GM19099 (cell line): Measurements from ENCODE around the gene PSAT1.

Experiments used
- POLR2A ChIP-seq: IDR thresholded peaks from 3 replicates; pipeline ENCODE4 v1.6.1; 2011; ENCODE audit warnings: low read depth; ENCODE audit not compliant: insufficient read length; ENCODE audit errors: extremely low read depth

PSAT1 gene

DNA sequence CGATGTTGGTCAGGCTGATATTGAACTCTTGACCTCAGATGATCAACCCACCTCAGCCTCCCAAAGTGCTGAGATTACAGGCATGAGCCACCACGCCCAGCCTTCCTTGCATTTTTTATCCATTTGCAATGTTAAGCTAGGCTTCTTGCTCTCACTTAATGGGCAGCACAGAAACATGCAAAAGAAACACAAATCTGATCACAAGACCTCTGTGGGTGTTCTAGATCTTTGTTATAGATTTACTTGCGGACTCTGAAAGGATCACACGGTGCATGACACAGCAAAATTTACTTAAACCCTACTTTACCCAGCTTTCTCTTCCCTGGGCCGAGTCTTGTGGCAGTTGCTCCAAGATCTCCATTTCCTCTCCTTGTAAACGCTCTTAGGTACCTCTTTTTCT is 71.3 kb downstream of the PSAT1 start:
- no peak for TF ChIP-seq POLR2A

DNA sequence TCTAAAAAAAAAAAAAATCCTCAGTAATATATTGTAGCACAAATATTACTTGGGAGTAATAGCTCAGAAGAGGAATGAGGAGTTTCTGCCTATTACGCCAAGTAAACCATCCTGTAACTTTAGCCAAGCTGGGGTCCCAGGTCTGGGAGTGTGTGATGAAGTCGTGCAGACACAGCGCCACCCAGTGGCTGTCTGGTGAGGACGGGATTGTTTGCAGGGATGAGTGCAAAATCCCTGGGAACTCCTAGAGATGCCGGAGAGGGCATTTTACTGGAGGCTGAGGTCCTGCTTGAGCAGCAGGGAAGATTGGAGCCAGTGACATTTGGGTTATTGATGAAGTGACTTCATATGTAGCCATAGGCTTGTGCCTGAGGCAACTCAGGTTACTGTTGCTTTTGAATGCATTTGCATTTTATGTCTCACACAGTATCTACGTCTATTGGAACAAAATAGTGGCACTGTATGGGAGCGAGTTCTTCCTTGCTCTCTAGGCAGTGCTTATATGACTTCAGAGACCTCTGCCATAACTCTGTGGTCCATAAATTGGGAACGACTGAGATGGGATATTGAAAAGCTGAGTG is 72.8 kb downstream of the PSAT1 start:
- TF ChIP-seq POLR2A = no peak

DNA sequence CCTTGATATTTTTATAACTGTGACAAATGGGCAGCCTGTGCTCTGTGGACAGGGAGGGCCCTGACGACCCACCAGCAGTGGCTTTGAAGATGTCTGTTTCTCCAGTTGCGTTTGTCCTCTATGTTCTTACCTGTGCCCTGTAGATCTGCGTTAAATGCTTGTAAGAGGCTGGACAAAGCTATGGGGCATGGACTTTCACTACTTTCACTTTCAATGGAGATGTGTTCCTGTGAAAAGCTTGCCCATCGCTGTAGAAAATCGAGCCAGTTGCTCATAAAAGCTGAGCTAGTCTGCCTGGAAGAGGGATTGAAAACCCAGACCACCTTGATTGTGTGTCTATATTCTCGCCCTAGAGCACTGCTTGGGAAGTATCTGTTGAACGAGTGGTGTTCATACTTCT is 74.1 kb downstream of the PSAT1 start:
- TF ChIP-seq POLR2A = no peak

DNA sequence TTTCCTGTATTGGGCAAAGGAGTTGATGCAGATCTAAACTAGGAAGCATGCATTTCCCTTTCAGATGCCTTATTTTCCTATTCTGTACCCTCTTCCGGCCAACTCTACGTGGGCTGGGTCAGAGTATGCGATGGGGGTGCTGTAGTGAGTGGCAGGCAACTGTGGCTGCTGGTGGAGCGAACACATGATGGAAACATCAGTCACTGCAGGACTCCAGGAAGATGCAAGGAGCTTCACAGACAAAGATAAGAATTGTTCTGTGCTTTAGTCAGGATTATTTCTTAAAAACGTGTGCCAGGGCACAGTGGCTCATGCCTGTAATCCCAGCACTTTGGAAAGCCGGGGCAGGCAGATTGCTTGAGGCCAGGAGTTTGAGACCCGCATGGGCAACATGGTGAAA is 75.1 kb downstream of the PSAT1 start:
- no peak for TF ChIP-seq POLR2A
